NOMO-1 (cell line): Measurements from ENCODE around the gene MRPL41.
"Not testable (repeated sequence)": the region's sequence is repeated elsewhere in the genome, so short reads cannot be mapped to it uniquely, and the experiment has no call there.

Source experiments
- DNase-seq, 2 experiments: peaks; one replicate each; lab custom pipeline; 2025; ENCODE audit not compliant: unreplicated experiment in 2 of 2; lab: John Stamatoyannopoulos, UW

Gene MRPL41

DNA sequence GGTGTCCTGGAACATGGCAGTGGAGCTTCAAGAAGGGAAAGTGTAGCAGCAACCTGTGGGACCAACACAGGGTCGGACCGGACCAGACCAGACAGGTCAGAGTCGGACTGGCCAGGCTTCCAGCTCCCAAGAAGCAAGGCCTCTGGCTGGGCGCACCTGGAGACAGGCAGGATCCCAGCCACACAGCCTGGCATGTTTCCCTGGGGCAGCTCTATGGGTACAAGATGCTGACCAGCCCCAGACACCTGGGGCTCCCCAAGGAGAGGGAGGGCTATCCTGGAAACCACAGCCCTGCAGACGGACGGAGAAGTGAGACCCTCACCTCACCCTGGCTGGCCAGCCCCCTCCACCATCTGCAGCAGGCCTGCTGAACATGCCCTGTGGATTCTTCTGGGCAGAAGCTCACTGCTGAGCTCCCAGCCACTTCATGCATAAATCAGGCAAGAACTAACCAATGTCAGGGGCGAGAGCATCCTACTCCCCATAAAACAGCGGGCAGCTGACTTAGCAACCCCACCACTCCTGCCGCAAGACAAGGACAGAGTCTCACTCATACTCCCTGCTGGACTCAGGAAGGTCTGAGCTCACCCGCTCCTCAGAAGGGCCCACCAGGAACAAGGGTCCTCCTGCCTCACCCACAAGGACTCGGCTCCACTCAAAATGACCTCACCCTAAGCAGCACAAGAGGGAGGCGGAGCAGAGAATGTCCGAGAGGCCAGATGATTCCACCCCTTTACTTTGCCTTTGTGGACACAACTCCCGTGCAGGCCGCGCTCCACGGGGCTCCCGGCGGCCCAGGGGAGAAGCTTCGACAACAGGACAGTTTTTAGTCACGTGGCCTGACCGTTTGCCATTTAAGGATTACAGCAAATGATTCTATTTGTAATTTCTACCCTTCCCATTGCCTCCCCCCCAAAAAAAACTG, 29.9 kb downstream of the MRPL41 start:
- DNase-seq = no peak

DNA sequence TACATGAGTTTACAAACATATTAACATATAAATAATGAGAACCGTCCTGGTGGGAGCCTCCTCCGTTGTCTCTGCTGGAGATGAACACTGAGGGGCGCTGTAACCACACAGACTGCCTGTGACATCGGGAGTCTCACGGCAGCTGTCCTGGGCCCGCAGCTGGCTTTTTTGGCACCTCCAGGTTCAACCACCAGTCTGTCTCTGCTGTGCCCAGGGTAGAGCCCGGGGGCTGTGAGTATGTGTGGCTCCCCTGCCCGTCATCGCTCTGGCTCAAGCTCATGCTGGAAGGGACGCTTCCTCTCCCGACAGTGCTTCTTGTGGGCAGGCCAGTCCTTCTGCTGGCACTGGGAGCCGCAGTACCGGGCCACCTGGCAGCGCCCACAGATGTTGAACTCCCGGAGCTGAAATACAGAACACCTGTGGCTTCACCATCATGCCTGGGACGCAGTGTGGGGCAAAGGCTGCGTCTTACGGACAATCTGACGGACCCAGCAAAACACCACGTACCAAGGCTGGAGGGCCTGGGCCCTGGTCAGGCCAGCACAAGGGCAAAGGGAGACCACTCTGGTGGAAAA, 30.7 kb downstream of the MRPL41 start:
- peak in 1 of 2 experiments; percentile 31 for DNase-seq

DNA sequence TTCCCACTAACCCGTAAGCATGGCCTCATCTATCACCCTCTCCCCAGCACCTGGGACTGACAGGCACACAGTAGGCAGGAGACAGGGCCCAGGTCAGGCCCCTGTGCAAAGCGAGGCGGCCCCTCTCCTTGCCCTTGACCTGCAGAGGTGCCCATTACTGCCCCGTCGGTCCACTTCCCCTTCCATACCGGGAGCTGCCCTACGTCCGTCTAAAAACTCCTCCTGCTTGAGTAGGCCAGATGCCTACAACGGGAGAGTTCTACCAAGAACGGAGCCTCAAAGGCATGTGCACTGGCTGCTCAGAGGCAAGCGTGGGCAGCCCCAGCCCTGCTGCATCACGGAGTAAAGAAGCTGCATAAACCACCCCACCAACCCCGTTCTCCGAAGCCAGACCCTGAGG, 31.7 kb downstream of the MRPL41 start:
- no peak for DNase-seq

DNA sequence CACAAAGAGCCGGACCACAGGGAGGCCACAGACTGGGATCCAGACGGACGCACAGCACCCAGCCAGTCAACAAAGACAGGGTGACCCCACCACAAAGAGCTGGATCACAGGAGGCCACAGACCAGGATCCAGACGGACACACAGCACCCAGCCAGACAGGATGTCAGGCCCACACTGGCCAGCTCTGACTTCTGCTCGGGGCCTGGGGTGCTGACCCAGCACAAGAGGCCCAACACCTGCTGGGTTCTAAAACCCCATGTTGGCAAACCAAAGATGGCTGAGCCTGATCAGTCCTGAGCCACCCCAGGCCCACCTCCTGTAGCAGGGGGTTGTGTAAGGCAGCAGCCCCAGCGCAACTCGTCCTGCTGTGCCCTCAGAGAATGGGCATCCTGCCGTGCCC, 32.3 kb downstream of the MRPL41 start:
- DNase-seq = no peak

DNA sequence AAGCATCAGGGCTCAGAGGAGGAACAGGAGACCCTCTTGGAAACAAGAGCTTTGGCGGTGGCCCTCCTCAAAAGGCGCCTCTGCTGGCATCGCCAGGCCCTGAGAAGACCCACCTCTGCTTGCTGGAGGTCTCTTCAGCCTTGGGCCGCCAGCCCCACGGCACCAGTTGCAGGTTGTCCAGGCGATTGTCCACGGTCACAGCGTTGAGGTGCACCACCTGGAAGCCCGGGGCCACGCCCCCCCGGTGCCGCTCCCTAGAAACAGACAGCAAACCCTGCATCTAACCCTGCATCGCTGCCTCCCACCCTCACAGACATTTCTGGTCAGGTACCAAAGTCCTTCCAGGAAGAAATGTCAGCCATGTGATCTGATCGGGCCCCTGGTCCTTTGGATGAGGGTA, 35.2 kb downstream of the MRPL41 start:
- no peak for DNase-seq

DNA sequence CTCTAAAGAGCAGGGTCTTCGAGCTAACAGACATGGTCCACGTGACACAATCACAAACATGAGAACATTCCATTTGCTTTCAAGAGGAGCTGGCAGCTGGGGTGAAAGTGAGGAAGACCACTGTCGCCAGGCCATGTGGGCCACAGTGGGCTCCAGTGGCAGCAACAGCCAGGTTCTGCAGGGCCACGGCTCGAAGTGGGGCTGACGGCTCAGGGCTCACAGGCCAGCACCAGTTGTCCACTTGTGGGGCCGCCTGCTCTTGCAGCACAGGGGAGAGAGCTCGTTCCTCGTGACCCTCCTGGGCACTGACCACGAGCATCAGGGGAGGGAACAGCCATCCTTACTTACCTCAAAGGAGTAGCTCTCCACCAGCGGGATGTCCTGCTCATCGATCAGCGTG, 36.6 kb downstream of the MRPL41 start:
- no peak for DNase-seq

DNA sequence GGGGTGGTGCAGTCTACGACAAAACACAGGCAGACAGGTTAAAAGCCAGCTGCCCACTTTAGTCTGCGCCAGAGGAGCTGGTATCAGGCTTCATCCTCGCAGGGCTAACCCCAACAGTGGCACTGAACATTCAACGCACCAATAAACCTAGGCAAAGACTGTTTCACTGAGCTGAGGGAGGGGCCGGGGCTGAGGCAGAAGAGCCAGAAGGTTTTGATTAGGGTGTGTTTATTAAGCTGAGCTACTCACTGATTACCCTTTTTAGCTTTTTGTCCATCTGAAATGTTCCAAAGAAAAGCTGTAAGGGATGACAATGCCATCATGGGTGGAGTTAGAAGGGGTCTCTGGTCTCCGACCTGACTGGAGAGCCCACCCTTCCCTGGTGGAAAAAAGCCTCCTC, 37.2 kb downstream of the MRPL41 start:
- DNase-seq = no peak

DNA sequence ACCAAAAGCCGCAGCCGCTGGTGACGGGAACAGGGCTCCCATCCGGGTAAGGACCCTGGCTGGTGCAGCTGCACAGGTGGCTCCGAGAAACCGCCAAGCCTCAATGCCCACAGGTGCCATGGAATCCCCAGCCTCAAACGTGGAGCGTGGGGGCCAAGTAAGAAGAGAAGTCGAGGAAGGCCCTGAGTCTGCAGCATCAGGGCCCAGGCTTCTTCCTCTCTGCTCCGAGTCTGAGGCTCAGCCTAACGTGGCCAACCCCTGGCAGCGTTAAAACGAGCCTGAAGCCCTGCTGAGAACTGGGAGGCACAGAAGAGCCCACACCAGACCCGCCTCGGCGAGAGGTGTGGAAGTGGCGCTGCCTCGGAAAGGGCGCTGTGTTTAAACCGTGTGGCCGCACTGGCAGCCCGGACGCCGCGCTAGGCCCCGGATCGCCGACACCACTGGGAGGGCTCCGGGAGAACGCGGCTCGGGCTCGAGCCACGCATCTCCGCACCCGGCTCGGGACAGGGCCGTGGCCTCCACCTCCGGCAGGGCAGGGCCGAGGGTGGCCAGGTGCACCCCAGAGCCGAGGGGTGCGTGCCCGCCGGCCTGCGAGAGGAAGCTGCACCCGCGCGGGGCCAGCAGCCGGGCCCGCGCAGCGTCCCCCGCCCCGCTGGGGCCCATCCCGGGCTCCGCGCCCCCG, 37.9 kb downstream of the MRPL41 start:
- peak in 1 of 2 experiments; percentile 28 for DNase-seq

DNA sequence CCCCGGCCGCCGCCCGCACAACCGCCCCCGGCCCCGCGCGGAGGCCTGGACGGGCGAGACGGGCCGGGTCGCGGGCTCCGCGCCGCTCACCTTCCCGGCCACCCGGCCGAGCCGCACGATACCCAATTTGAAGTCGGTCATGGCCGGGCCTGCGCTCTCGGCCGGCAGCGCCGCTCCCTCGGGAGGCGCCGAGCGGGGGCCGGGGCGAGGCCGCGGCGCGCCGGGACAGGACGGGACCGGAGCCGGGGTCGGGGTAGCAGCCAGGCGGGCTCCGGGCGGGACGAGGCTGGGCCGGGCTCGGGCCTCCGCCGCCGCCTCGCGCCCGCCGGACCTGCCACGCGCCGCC, 38.4 kb downstream of the MRPL41 start:
- no peak for DNase-seq

DNA sequence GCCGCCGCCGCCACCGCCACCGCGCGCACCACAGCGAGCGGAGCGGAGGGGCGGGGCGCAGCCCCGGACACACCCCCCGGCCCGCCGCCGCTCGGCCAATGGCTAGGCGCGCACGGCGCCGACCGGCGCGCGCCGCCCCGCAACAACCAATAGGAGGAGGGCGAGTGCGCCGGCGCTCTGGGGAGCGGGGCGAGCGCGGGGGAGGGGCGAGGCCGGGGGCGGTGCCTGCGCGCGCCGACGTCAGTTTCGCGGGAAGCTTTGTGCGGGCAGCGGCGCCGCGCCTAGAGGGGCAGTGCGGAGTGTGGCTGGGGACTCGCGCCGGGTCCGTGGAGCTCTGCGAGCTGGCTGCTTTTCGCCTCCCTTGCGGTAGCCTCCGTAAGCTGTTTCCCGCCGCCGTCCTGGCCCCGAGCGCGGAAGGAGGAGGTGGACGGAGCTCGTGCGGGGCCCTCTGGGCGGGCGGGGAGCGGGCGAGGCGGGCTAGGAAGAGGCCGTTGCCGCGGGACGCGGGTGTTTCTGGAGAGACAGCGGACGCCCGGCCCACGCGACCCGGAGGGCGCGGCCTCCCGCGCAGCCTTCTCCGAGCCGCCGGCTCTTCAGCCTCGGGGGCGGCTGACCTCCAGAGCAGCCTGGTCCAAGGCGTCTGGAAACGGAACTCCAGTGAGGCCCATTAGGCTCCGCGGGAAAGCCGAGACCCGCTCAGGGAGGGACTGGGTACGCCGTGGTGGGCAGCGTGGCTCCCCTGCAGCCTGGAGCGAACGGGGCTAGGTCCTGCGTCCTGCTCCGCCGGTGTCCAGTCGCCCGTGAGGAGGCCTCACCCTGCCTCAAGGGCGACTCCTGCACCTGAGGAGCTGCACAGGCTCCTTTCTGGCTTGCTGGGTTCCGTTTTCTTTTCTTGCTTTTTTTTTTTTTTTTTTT, 39.0 kb downstream of the MRPL41 start, which contains the start of gene ZMYND19:
Gene ZMYND19, minus strand, starts transcription at position 44 of the 915 bp plus-strand sequence. CDS start 249 bp downstream, outside the sequence.
- peak; percentile 94 to 96 for DNase-seq

DNA sequence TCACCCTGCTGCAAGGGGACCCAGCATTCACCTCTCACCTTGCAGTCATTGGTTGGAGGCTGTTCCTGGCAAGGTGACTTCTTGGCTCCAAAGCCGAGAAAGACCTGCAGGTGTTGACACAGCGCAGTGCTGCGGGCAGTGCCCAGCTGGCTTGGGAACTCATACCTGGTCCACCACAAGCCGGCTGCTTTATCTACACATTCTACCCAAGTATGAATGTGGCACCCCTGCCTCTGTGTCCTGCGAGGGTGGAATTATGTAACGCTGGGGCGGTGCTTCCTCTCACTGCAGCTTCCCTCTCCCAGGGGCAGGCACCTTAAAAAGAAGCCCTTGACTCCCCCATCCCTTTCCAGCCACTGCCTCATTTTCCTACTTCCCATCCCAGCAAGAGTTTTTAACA, 41.1 kb downstream of the MRPL41 start:
- DNase-seq = peak; percentile 34 to 43

DNA sequence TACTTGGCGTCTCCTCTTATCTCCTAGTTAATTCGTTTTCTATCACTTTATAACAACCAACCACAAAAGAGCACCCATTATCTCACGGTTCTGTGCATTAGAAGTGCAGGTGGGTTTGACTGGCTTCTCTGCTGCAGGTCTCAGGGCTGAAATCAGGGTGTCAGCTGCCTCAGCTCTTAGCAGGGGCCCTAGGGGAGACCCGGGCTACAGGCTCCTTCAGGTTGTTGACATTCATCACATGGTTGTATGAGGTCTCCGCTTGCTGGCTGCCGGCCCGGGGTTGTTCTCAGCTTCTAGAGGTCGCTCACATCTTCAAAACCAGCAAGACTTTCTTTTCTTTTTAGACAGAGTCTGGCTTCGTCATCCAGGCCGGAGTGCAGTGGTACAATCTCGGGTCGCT, 41.5 kb downstream of the MRPL41 start:
- DNase-seq = no peak

DNA sequence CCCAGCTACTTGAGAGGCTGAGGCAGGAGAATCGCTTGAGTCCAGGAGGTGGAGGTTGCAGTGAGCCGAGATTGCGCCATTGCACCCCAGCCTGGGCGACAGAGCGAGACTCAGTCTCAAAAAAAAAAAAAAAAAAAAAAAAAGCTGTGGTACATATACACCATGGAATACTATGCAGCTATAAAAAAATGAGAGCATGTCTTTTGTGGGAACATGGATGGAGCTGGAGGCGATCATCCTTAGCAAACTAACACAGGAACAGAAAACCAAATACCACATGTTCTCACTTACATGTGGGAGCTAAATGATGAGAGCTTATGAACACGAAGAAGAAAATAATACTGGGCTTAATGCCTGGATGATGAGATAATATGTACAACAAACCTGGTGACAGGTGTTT, 44.9 kb downstream of the MRPL41 start:
- not testable (repeated sequence) for DNase-seq

DNA sequence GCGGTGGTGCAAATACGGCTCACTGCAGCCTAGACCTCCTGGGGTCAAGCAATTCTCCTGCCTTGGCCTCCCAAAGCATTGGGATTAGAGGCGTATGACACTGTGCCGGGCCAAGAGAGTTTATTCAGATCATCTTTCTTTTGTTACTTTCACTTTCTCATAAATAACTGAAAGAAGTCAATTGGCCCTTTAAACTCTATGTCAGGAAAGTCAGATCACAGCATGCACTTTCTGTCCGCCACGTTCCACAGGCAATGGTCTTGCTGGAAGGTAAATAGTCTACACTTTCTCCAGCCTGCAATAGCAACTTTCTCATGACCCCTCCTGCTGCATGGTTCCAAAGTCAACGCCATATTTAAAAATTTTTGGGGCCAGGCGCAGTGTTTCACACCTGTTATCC, 47.3 kb downstream of the MRPL41 start:
- no peak for DNase-seq
